Measurements from ENCODE around the gene CLEC16A. TPM values are rescaled to one million over a fixed set of nuclear protein-coding genes. Genes with fewer than 3 reads are reported as not detected.

Gene CLEC16A
- total RNA-seq, 4 donors from 2014 or later: 24.5 to 33.0 (median 29.3) TPM

DNA sequence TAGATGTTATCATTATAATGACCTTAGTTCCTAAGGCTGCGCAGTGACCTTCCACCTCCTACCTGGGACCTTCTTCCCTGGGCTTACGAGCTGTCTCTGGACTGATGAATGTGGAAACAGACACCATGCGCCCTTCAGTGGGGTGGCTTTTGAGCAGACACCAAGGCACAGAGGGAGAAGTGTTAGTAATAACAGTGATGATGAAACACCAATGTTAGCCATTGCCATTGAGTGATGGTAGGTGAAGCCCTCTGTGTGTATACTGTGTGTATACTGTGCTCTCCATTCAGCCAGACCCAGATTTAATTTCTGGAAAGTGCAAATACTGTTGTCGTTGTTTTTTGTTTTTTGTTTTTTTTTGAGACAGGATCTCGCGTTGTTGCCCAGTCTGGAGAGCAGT is 44.5 kb downstream of the CLEC16A start:
- Histone ChIP-seq H3K9me3 (no peaks in the 10 kb centered on the region), H3K4me3 (no peak overlapping the region), H3K4me1 (no peaks in the 10 kb centered on the region), H3K36me3 (peaks cover 0 to under 1% of the 10 kb centered on the region in 2 donors), H3K27ac (no peak overlapping the region), H3K27me3 (no peaks in the 10 kb centered on the region)
- TF ChIP-seq POLR2A (IDR thresholded peaks at IDR 0.05): no peak
- TF ChIP-seq CTCF (IDR thresholded peaks at IDR 0.05 in 4 of 5, conservative IDR thresholded peaks at IDR 0.05 in 1 of 5): no peak
- in situ Hi-C loops (cut with MboI; ENCODE audit: low sequenced_read_pairs in 4 of 4): no loop called here
- ATAC-seq (no peak), DNase-seq (no peak)
- intact Hi-C loops (cut with DNase I; ENCODE audit: low total_unique reads): no loop called here

- intact Hi-C loops (cut with DNase I; ENCODE audit: low total_unique reads): no loop called here
- H3K36me3 ChIP-seq: peaks cover 0 to 6% of the 10 kb centered on the region in 2 donors
- ATAC-seq: no peak
Observed at GRCh38 chr16:10989559-10989958, 45.2 kb downstream of the CLEC16A start.

GRCh38 chr16:10990378-10990777 is 46.0 kb downstream of the CLEC16A start:
- TF ChIP-seq POLR2A (IDR thresholded peaks at IDR 0.05) (no peak), CTCF (IDR thresholded peaks at IDR 0.05 in 4 of 5, conservative IDR thresholded peaks at IDR 0.05 in 1 of 5) (no peak)
- Histone ChIP-seq H3K4me1 (no peaks in the 10 kb centered on the region), H3K36me3 (peaks cover 0 to 6% of the 10 kb centered on the region in 2 donors), H3K27me3 (no peaks in the 10 kb centered on the region), H3K27ac (no peak overlapping the region), H3K4me3 (no peak overlapping the region), H3K9me3 (no peaks in the 10 kb centered on the region)
- no peak for ATAC-seq
- in situ Hi-C loops (cut with MboI; ENCODE audit: low sequenced_read_pairs in 4 of 4): no loop called here
- intact Hi-C loops (cut with DNase I; ENCODE audit: low total_unique reads): no loop called here
- DNase-seq: no peak

More at GRCh38 chr16:10989559-10989958, 45.2 kb downstream of the CLEC16A start:
- TF ChIP-seq CTCF (IDR thresholded peaks at IDR 0.05 in 4 of 5, conservative IDR thresholded peaks at IDR 0.05 in 1 of 5): no peak
- TF ChIP-seq POLR2A (IDR thresholded peaks at IDR 0.05): no peak
- Histone ChIP-seq H3K4me3 (no peak overlapping the region), H3K9me3 (no peaks in the 10 kb centered on the region), H3K27me3 (no peaks in the 10 kb centered on the region), H3K4me1 (no peaks in the 10 kb centered on the region), H3K27ac (no peak overlapping the region)
- DNase-seq: no peak
- in situ Hi-C loops (cut with MboI; ENCODE audit: low sequenced_read_pairs in 4 of 4): no loop called here

- no peak for TF ChIP-seq CTCF (IDR thresholded peaks at IDR 0.05 in 4 of 5, conservative IDR thresholded peaks at IDR 0.05 in 1 of 5)
- TF ChIP-seq POLR2A (IDR thresholded peaks at IDR 0.05): no peak
- Histone ChIP-seq H3K27ac (no peak overlapping the region), H3K4me1 (no peaks in the 10 kb centered on the region), H3K36me3 (peaks cover 0 to 6% of the 10 kb centered on the region in 2 donors), H3K27me3 (no peaks in the 10 kb centered on the region), H3K4me3 (no peak overlapping the region), H3K9me3 (no peaks in the 10 kb centered on the region)
- ATAC-seq (no peak), DNase-seq (no peak)
- intact Hi-C loops (cut with DNase I; ENCODE audit: low total_unique reads): no loop called here
- in situ Hi-C loops (cut with MboI; ENCODE audit: low sequenced_read_pairs in 4 of 4): no loop called here
Observed at GRCh38 chr16:10992112-10992511, 47.7 kb downstream of the CLEC16A start.

DNA sequence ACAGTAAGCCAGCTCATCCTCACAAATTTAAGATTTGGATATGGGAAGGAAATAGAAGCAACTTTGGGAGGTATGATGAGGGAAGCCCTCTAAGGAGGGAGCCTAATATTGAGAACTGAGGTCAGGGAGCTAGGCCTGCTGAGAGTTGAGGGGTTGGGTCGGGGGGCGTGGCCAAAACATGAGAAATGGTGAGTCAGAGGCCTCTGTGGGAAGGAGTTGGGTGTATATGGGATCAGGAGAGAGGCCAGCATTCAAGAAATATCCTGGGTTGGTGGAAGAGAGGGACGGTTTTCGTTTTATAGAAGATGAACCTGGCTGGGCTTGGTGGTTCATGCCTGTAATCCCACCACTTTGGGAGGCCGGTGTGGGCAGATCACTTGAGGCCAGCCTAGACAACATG is 48.4 kb downstream of the CLEC16A start:
- Histone ChIP-seq H3K36me3 (peaks cover 0 to 6% of the 10 kb centered on the region in 2 donors), H3K4me1 (no peaks in the 10 kb centered on the region), H3K9me3 (no peaks in the 10 kb centered on the region), H3K4me3 (no peak overlapping the region), H3K27ac (no peak overlapping the region), H3K27me3 (no peaks in the 10 kb centered on the region)
- TF ChIP-seq POLR2A (IDR thresholded peaks at IDR 0.05): no peak
- no peak for TF ChIP-seq CTCF (IDR thresholded peaks at IDR 0.05 in 4 of 5, conservative IDR thresholded peaks at IDR 0.05 in 1 of 5)
- ATAC-seq: peak in 1 of 2 donors; percentile 53
- in situ Hi-C loops (cut with MboI; ENCODE audit: low sequenced_read_pairs in 4 of 4): no loop called here
- intact Hi-C loops (cut with DNase I; ENCODE audit: low total_unique reads): no loop called here
- no peak for DNase-seq
